ENCODE measurements around the gene IL13RA1.

DNA sequence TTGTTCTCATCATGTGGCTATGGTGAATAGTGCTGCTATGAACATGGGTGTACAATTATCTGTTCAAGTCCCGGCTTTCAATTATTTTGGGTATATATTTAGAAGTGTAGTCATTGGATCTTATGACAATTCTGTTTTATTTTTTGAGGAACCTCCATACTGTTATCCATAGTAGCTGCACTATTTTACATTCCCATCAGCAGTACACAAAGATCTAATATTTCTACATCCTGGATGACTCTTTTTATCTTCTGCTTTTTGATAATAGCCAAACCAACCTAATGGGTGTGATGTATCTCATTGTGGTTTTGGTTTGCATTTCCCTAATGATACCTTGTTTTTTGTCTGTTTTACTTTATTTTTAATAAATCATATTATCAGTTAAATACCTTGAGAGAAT lies 12.9 kb upstream of the IL13RA1 start:
- TF ChIP-seq, protein P1, sequence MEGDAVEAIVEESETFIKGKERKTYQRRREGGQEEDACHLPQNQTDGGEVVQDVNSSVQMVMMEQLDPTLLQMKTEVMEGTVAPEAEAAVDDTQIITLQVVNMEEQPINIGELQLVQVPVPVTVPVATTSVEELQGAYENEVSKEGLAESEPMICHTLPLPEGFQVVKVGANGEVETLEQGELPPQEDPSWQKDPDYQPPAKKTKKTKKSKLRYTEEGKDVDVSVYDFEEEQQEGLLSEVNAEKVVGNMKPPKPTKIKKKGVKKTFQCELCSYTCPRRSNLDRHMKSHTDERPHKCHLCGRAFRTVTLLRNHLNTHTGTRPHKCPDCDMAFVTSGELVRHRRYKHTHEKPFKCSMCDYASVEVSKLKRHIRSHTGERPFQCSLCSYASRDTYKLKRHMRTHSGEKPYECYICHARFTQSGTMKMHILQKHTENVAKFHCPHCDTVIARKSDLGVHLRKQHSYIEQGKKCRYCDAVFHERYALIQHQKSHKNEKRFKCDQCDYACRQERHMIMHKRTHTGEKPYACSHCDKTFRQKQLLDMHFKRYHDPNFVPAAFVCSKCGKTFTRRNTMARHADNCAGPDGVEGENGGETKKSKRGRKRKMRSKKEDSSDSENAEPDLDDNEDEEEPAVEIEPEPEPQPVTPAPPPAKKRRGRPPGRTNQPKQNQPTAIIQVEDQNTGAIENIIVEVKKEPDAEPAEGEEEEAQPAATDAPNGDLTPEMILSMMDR (IDR thresholded peaks at IDR 0.05) = no peak
- no peak for TF ChIP-seq POLR2A (IDR thresholded peaks at IDR 0.05)
- no peak for TF ChIP-seq POLR2AphosphoS5 (IDR thresholded peaks at IDR 0.05)

All from prostate gland (tissue), 2 donors.